NCI-H2227 (cell line): ENCODE measurements around the gene TRIM47.

ENCODE experiments used
- DNase-seq: peaks from one replicate; lab custom pipeline; 2025; ENCODE audit not compliant: unreplicated experiment; lab: John Stamatoyannopoulos, UW

Gene TRIM47

GRCh38 chr17:75834279-75834920, 44.0 kb downstream of the TRIM47 start:
- no peak for DNase-seq

DNA sequence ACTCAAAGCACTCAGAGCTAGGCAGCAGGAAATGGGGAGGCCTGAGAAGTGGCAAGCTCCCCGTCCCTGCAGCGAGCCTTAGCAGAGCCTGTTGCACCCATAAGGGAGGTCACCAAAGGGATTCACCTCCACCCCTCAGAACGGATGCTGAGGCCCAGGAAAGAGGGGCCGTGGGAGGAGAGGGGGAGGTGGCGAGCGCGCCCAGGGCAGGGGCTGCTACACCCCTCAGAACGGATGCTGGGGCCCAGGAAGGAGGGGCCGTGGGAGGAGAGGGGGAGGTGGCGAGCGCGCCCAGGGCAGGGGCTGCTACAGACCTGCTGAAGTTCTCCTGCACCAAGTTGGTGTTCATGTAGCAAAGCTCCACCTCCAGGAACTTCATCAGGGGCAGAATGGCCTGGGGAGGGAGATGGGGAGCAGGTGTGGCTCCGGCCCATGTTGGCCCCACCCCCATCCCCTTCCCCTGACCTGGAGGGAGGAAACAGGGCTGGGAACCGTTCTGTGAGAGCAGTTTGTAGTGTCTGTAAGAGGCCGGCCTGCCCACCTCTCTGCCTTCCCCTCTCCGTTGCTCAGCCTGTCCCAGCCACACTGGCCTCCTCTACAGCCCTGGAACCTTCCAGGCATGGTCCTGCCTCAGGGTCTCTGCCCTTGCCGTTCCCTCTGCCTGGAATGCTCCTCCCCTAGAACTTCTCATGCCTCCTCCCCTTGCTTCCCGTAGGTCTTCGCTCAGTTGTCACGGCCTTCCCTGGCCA, 45.6 kb downstream of the TRIM47 start:
- no peak for DNase-seq

DNA sequence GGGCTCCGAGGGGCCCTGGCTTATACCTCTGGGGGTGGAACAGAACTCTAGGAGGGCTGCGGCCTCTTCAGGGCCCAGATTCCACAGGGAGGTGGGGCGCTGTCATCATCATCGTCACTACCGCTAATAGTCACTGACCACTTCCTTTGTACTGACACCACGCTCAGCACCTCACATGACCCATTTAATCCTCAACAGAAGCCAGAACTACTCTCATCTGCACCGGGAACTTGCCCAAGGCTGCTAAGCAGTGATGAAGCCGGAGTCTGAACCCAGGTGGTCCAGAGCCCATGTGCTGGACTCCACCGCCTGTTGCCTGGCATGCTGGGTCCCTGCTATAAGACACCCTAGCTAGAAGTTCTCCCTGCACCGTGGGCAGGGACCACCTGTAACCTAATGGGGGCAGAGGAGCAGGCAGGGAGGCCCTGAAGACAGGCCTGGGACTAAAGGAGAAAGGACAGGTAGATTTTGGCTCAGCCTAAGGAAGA, 46.2 kb downstream of the TRIM47 start:
- no peak for DNase-seq

GRCh38 chr17:75831032-75831571, 47.3 kb downstream of the TRIM47 start:
- no peak for DNase-seq

DNA sequence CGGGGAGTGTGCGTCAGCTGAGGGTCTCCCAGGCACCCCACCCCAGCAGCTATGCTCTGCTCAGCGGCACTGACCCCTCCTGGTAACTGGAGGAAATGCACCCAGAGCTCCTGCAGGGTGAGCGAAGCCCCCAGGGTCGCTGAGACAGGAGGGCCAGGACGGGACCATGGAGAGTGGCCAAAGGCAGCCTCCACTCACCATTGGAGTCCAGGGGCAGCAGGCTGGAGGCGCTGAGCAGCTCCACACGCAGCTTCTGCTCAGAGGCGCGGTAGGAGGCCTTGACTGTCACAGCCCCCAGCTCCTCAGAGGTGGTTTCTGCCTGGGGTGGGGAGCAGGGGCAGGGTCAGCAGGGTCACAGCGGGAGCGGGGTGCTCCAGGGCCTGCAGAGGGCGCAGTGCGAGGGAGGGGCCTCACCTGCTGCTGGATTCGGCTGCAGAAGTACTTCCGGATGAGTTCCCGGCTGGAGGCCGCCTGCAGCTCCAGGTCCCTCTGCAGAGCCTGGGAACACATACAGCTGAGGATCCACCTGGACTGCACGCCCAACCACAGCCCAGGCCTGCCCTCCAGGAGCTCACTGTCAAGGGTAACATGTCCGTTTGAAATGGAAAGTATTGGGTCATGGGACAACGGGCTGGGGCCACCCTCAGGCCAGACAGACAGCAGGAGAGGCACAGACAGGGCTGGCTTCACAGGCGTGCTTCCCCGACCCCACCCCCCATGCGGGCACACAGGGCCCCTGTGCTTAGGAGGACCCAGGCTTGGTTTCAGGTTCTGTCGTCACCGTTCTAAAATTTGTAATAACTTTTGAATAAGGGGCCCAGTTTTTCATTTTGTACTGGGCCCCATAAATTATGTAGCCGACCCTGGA, 48.0 kb downstream of the TRIM47 start:
- DNase-seq: peak; percentile 29

DNA sequence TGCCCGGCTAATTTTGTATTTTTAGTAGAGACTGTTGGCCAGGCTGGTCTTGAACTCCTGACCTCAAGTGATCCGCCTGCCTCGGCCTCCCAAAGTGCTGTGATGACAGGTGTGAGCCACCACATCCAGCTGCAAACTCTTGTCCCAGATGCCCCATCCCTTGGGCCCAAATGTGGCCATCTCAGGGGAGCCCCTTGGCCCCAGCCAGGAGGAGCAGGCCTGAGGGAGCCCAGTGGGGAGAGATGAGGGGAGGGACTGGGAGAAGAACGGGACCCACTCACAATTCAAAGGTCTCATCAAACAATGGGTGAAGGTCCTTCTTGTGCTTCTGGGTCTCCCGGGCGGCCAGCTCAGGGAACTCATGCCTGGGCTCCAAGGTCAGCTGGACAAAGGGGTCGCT, 48.6 kb downstream of the TRIM47 start:
- no peak for DNase-seq

- no peak for DNase-seq
Observed at GRCh38 chr17:75828741-75829140, 49.6 kb downstream of the TRIM47 start.

DNA sequence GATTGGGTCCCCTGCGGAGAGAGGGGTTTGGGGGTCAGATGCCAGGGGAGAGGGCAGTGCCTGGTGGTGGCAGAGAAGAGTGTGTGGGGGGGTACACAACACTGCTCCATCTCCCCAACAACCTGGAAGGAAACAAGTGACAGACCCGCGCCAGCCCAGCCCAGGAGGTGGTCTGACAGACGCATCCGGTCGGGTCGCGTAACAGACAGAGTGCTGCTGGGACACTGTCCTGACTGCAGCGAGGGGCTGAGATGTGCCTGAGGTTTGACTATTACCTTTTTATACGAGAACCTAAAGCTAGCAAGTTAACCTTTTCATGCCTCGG, 50.3 kb downstream of the TRIM47 start:
- no peak for DNase-seq

DNA sequence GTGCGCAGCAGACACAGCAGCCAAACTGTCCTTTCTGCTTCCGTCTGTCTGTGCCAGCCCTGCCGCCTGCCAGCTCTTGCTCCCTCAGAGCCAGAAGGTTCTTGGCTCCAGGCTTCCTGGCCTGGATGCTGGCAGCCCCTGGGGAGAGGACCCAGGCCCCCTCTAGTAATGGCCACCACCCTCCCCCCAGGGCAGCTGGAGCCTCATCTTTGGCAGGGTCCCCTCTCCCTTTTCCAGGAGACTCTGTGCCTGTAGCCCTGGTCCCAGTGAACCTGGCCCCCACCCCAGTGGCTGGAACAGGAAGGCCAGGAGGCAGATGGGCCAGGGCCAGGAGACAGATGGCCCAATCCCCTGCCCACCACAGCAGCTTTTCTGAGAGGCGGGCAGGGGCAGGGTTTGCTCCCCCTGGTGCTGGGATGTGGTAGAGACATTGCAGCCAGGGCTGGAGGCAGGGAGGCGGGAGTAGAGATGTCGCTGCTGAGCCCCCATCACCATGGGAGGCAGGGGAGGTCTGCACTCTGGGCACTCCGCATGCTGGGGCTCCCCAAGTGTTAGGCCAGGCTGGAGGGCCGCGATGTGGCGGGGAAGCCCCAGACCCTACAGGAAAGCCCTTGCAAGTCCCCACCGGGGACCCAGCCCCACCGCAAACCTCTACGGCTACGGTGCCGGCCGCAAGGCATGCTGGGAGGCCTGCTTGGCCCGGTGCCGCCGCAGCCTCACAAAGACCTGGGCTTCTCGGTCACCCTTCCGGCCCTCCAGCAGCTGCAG, 50.9 kb downstream of the TRIM47 start:
- peak; percentile 86 for DNase-seq

DNA sequence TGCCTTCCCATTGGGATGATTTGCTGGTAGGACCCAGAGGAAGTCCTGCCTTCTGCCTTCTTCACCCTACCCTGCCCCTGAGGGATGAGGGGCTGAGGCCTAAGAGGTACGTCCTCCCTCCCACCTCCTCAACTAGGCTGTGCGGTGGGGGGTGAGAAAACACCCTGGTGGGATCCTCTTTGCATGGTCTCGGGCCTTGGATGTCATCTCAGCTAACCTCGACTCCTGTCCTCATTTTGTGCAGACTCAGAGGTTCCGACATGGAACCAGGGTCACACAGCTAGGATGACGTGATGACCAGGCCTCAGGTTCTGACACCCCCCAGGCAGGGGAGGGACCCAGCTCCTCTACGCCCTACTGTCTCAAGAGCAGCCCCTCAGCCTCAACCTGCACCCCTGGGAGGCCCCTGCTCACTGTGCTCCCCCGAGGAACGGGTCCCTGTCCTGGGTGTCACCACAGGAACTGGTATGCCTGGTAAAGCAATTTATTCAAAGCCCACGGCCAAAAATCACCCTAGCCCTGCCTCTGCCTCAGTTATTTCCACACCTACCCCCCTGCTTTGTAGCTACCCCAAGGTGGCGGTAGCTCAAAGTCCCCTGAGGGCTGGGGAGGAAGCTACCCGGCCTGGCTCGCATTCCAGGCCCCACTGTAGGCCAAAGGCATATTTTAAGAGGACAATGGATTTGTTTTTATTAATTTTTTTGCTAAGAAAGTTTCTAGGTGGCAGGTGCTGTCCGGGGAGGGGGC, 51.6 kb downstream of the TRIM47 start:
- DNase-seq: no peak

DNA sequence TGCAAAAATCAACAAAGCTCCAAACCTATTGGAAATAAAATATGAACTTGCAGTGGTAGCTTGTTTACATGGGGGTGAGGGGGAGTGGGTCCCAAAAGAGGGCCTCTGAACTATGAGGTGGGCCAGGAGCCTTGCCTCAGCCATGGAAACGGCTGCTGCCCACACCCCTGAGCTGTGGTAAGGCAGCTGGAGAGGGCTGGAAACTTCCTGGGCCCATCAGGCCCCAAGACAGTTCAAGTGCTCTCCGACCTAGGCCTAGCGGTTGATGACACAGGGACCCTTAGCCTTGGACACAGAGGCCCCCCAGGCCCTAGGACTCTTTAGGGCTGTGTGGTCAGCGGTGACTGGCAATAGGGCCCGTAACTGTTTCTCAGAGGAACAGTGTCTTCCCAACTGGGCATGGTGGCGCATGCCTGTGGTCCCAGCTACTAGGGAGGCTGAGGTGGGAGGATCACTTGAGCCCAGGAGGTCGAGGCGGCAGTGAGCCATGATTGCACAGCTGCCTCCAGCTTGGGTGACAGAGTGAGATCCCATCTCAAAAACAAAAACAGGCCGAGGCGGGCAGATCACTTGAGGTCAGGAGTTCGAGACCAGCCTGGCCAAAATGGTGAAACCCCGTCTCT, 52.5 kb downstream of the TRIM47 start:
- DNase-seq: no peak

GRCh38 chr17:75825149-75825552, 53.2 kb downstream of the TRIM47 start:
- DNase-seq: no peak

- no peak for DNase-seq
Observed at GRCh38 chr17:75824666-75825065, 53.7 kb downstream of the TRIM47 start.
